Ovary (tissue), 3 donors: Measurements from ENCODE around the gene PPP2R1B.

Experiments used
- EP300 ChIP-seq: sonication (generic); formaldehyde crosslinking; IDR thresholded peaks from one replicate; pipeline ENCODE4 v1.6.1; 2017; ENCODE audit warnings: antibody characterized with exemption
- POLR2A ChIP-seq: fragments of 450-650 bp; IDR thresholded peaks from one replicate; pipeline ENCODE4 v1.6.1; 2017; ENCODE audit warnings: antibody characterized with exemption, mild to moderate bottlenecking, moderate library complexity
- TF ChIP-seq, protein P1 (sequence below), 3 donors: fragments of 450-650 bp in 2 of 3; fragments of 200-600 bp in 1 of 3; IDR thresholded peaks; one replicate each; pipeline versions ENCODE4 v1.5.1 to v1.8.0; 2016 to 2022; ENCODE audit warnings: antibody characterized with exemption in 3 of 3, mild to moderate bottlenecking in 1 of 3
- donor health status: DM: no; HTN: no; CAD: no.

DNA sequence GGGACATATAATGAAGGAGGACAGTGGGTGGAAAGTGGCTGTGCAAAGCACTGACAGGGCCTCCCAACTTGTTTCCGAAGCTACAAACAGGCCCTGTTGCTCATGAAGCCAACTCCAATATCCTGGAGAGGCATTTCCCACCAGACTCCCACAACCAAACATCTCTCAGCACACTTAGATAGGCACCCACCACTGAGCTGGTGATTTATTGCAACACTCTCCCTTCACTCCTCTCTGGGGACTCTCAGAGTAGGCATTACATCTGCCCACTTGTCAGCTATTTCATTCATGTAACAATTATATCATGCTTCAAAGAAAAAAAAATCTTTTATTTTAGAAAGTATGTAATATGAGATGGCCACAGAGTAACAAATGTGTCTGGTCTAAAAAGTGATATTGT is 32.1 kb upstream of the PPP2R1B start:
- TF ChIP-seq, protein P1, sequence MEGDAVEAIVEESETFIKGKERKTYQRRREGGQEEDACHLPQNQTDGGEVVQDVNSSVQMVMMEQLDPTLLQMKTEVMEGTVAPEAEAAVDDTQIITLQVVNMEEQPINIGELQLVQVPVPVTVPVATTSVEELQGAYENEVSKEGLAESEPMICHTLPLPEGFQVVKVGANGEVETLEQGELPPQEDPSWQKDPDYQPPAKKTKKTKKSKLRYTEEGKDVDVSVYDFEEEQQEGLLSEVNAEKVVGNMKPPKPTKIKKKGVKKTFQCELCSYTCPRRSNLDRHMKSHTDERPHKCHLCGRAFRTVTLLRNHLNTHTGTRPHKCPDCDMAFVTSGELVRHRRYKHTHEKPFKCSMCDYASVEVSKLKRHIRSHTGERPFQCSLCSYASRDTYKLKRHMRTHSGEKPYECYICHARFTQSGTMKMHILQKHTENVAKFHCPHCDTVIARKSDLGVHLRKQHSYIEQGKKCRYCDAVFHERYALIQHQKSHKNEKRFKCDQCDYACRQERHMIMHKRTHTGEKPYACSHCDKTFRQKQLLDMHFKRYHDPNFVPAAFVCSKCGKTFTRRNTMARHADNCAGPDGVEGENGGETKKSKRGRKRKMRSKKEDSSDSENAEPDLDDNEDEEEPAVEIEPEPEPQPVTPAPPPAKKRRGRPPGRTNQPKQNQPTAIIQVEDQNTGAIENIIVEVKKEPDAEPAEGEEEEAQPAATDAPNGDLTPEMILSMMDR (IDR thresholded peaks at IDR 0.05): no peak
- TF ChIP-seq POLR2A (no peak), EP300 (no peak)
